Liver (tissue), 9 donors: ENCODE measurements around the gene AAK1. TPM values are rescaled to one million over a fixed set of nuclear protein-coding genes. Genes with fewer than 3 reads are reported as not detected.

ENCODE experiments used
- DNase-seq: peaks from one replicate; pipeline ENCODE4 v3.0.0-alpha.2; 2017; ENCODE audit warnings: low spot score
- H3K27ac ChIP-seq, 2 donors: one replicate each; pipeline ENCODE4 v1.7.0; 2013; ENCODE audit warnings: inconsistent platforms in 2 of 2, low read length in 2 of 2, control low read depth in 1 of 2, low read depth in 1 of 2, mild to moderate bottlenecking in 1 of 2
- H3K27me3 ChIP-seq, 4 donors: one replicate each; pipeline versions ENCODE4 v1.6.1 to v1.7.0; 2013; ENCODE audit warnings: low read length in 3 of 4, inconsistent platforms in 1 of 4, mild to moderate bottlenecking in 1 of 4, moderate library complexity in 1 of 4; ENCODE audit not compliant: control insufficient read depth in 4 of 4, insufficient read depth in 4 of 4
- H3K36me3 ChIP-seq, 4 donors: one replicate each; pipeline versions ENCODE4 v1.6.1 to v1.7.0; 2013; ENCODE audit warnings: low read length in 3 of 4, mild to moderate bottlenecking in 3 of 4, low read depth in 1 of 4, moderate library complexity in 1 of 4; ENCODE audit not compliant: control insufficient read depth in 4 of 4, insufficient read depth in 3 of 4
- H3K4me1 ChIP-seq, 4 donors: one replicate each; pipeline versions ENCODE4 v1.6.1 to v1.7.0; 2013; ENCODE audit warnings: low read length in 3 of 4, mild to moderate bottlenecking in 3 of 4, moderate library complexity in 1 of 4; ENCODE audit not compliant: control insufficient read depth in 4 of 4, insufficient read depth in 4 of 4
- H3K4me3 ChIP-seq, 3 donors: one replicate each; pipeline versions ENCODE4 v1.6.1 to v1.7.0; 2013; ENCODE audit warnings: low read length in 3 of 3, control low read depth in 1 of 3, low read depth in 1 of 3, mild to moderate bottlenecking in 1 of 3
- H3K9ac ChIP-seq, 2 donors: one replicate each; pipeline ENCODE4 v1.7.0; 2013; ENCODE audit warnings: low read length in 2 of 2, mild to moderate bottlenecking in 2 of 2, moderate library complexity in 2 of 2, control low read depth in 1 of 2, low read depth in 1 of 2
- H3K9me3 ChIP-seq, 4 donors: one replicate each; pipeline versions ENCODE4 v1.6.1 to v1.7.0; 2013; ENCODE audit warnings: low read length in 3 of 4; ENCODE audit not compliant: control insufficient read depth in 4 of 4
- CTCF ChIP-seq: fragments of 150-350 bp; IDR thresholded peaks from 2 replicates; pipeline ENCODE4 v1.5.1; 2017; ENCODE audit warnings: improper control_type of control experiment, low read depth, low read length; ENCODE audit not compliant: missing input control
- EGR1 ChIP-seq, 2 donors: IDR thresholded peaks; 2 replicates each; pipeline ENCODE4 v1.6.1; 2016 to 2018; ENCODE audit warnings: antibody characterized with exemption in 2 of 2, low read depth in 2 of 2
- FOXA1 ChIP-seq: IDR thresholded peaks from 2 replicates; pipeline ENCODE4 v1.6.1; 2016; ENCODE audit warnings: antibody characterized with exemption
- FOXA2 ChIP-seq: IDR thresholded peaks from 2 replicates; pipeline ENCODE4 v1.6.1; 2016; ENCODE audit warnings: antibody characterized with exemption
- GABPA ChIP-seq, 2 donors: IDR thresholded peaks in 1 of 2; conservative IDR thresholded peaks in 1 of 2; 2 replicates each; pipeline ENCODE4 v1.6.1; 2016; ENCODE audit warnings: antibody characterized with exemption in 2 of 2, mild to moderate bottlenecking in 1 of 2, moderate library complexity in 1 of 2
- HNF4A ChIP-seq, 2 donors: conservative IDR thresholded peaks; 2 replicates each; pipeline ENCODE4 v1.6.1; 2016; ENCODE audit warnings: antibody characterized with exemption in 2 of 2, mild to moderate bottlenecking in 2 of 2
- HNF4G ChIP-seq: IDR thresholded peaks from 2 replicates; pipeline ENCODE4 v1.6.1; 2016; ENCODE audit warnings: antibody characterized with exemption
- JUND ChIP-seq, 2 donors: IDR thresholded peaks; 2 replicates each; pipeline ENCODE4 v1.6.1; 2016; ENCODE audit warnings: antibody characterized with exemption in 2 of 2
- MAX ChIP-seq: IDR thresholded peaks from 2 replicates; pipeline ENCODE4 v1.6.1; 2016; ENCODE audit warnings: antibody characterized with exemption
- RAD21 ChIP-seq, 2 donors: IDR thresholded peaks; 2 replicates each; pipeline ENCODE4 v1.6.1; 2016; ENCODE audit warnings: antibody characterized with exemption in 2 of 2, mild to moderate bottlenecking in 2 of 2
- RXRA ChIP-seq, 2 donors: IDR thresholded peaks; 2 replicates each; pipeline ENCODE4 v1.6.1; 2017 to 2018; ENCODE audit warnings: antibody characterized with exemption in 2 of 2, mild to moderate bottlenecking in 1 of 2
- SP1 ChIP-seq: IDR thresholded peaks from 2 replicates; pipeline ENCODE4 v1.6.1; 2018; ENCODE audit warnings: antibody characterized with exemption, mild to moderate bottlenecking
- TAF1 ChIP-seq: conservative IDR thresholded peaks from 2 replicates; pipeline ENCODE4 v1.6.1; 2016; ENCODE audit warnings: antibody characterized with exemption, mild to moderate bottlenecking
- YY1 ChIP-seq: IDR thresholded peaks from 2 replicates; pipeline ENCODE4 v1.6.1; 2016; ENCODE audit warnings: antibody characterized with exemption, mild to moderate bottlenecking
- ZBTB33 ChIP-seq: IDR thresholded peaks from 2 replicates; pipeline ENCODE4 v1.6.1; 2016; ENCODE audit warnings: antibody characterized with exemption
- WGBS: extraction: QIAGEN DNeasy Blood & Tissue Kit; methylation state at CpG from one replicate; pipeline ENCODE4 v1.1.7; 2013; 5-methylcytosine and 5-hydroxymethylcytosine counted together
- polyA plus RNA-seq, 2 donors: library from polyadenylated mRNA; stranded (reverse) in 1 of 2; unstranded in 1 of 2; fragments of 200-250 nt in 1 of 2; fragments of >200 nt in 1 of 2; fragmentation: Nextera tagmentation in 1 of 2; extraction: Ambion mirVana in 1 of 2; gene quantifications; one replicate each; pipeline versions ENCODE4 v1.2.1 to v1.2.3, GENCODE V29; 2013 to 2015
- total RNA-seq, 2 donors: library from RNA; depleted of rRNA; stranded (reverse); fragments of >200 nt; gene quantifications; one replicate each; pipeline ENCODE4 v1.2.3, GENCODE V29; 2014
- donor health status: healthy.
- donor health status: healthy.
- donor health status: healthy.
- donor health status: healthy.
- donor health status: healthy.

Gene AAK1
- total and polyA plus RNA-seq, 4 donors = 3.9 to 14.3 (median 11.3) TPM

GRCh38 chr2:69563021-69563420 is 80.5 kb downstream of the AAK1 start:
- Histone ChIP-seq H3K4me1 (peaks cover 3 to 12% (median 8%) of the 10 kb centered on the region in 4 donors), H3K9ac (no peak overlapping the region), H3K36me3 (no peaks in the 10 kb centered on the region), H3K9me3 (no peaks in the 10 kb centered on the region), H3K4me3 (no peak overlapping the region), H3K27me3 (no peaks in the 10 kb centered on the region), H3K27ac (no peak overlapping the region)
- TF ChIP-seq EGR1 (IDR thresholded peaks at IDR 0.05; ENCODE audit: low read depth in 2 of 2) = no peak
- TF ChIP-seq FOXA1 = no peak
- no peak for TF ChIP-seq GABPA (IDR thresholded peaks at IDR 0.05 in 1 of 2, conservative IDR thresholded peaks at IDR 0.05 in 1 of 2)
- TF ChIP-seq ZBTB33 = no peak
- no peak for TF ChIP-seq JUND (IDR thresholded peaks at IDR 0.05)
- TF ChIP-seq MAX = no peak
- no peak for TF ChIP-seq RAD21 (IDR thresholded peaks at IDR 0.05)
- no peak for TF ChIP-seq CTCF
- TF ChIP-seq YY1 = no peak
- no peak for TF ChIP-seq FOXA2
- no peak for TF ChIP-seq TAF1
- TF ChIP-seq HNF4A (conservative IDR thresholded peaks at IDR 0.05) = no peak
- TF ChIP-seq RXRA (IDR thresholded peaks at IDR 0.05) = no peak
- WGBS = 95% methylated on average over 2 of the region's 2 CpGs
- no peak for DNase-seq

GRCh38 chr2:69561101-69561500 is 82.4 kb downstream of the AAK1 start:
- DNase-seq = no peak
- Histone ChIP-seq H3K36me3 (no peaks in the 10 kb centered on the region), H3K4me3 (no peak overlapping the region), H3K9me3 (no peaks in the 10 kb centered on the region), H3K9ac (no peak overlapping the region), H3K27me3 (no peaks in the 10 kb centered on the region), H3K4me1 (peaks cover 3 to 12% (median 8%) of the 10 kb centered on the region in 4 donors), H3K27ac (no peak overlapping the region)
- no peak for TF ChIP-seq HNF4G
- 76% methylated on average over 3 of the region's 3 CpGs for WGBS

- WGBS = 94% methylated on average over 4 of the region's 4 CpGs
- H3K9ac ChIP-seq = no peak overlapping the region
- TF ChIP-seq RXRA (IDR thresholded peaks at IDR 0.05) (no peak), FOXA2 (no peak), YY1 (no peak), SP1 (no peak), MAX (no peak), GABPA (IDR thresholded peaks at IDR 0.05 in 1 of 2, conservative IDR thresholded peaks at IDR 0.05 in 1 of 2) (no peak), CTCF (no peak)
- no peaks in the 10 kb centered on the region for H3K36me3 ChIP-seq
- no peaks in the 10 kb centered on the region for H3K9me3 ChIP-seq
- no peak overlapping the region for H3K4me3 ChIP-seq
- no peak overlapping the region for H3K27ac ChIP-seq
- peaks cover 3 to 11% (median 8%) of the 10 kb centered on the region in 4 donors for H3K4me1 ChIP-seq
- H3K27me3 ChIP-seq = no peaks in the 10 kb centered on the region
- DNase-seq = no peak
Measured at GRCh38 chr2:69560147-69560482, 83.4 kb downstream of the AAK1 start.
